ENCODE data around the gene LRRC58.

- no peak for TF ChIP-seq CTCF (IDR thresholded peaks at IDR 0.05)
- TF ChIP-seq POLR2A (IDR thresholded peaks at IDR 0.05), result no peak
Observed at GRCh38 chr3:120381503-120381902, 32.3 kb upstream of the LRRC58 start.
